Measurements from ENCODE around the gene CKAP5. TPM values are rescaled to one million over a fixed set of nuclear protein-coding genes. Genes with fewer than 3 reads are reported as not detected.
"Not testable (repeated sequence)": the region's sequence is repeated elsewhere in the genome, so short reads cannot be mapped to it uniquely, and the experiment has no call there.

CKAP5 gene
- total RNA-seq, 1 experiment from 2014 or later: 65.4 TPM

DNA sequence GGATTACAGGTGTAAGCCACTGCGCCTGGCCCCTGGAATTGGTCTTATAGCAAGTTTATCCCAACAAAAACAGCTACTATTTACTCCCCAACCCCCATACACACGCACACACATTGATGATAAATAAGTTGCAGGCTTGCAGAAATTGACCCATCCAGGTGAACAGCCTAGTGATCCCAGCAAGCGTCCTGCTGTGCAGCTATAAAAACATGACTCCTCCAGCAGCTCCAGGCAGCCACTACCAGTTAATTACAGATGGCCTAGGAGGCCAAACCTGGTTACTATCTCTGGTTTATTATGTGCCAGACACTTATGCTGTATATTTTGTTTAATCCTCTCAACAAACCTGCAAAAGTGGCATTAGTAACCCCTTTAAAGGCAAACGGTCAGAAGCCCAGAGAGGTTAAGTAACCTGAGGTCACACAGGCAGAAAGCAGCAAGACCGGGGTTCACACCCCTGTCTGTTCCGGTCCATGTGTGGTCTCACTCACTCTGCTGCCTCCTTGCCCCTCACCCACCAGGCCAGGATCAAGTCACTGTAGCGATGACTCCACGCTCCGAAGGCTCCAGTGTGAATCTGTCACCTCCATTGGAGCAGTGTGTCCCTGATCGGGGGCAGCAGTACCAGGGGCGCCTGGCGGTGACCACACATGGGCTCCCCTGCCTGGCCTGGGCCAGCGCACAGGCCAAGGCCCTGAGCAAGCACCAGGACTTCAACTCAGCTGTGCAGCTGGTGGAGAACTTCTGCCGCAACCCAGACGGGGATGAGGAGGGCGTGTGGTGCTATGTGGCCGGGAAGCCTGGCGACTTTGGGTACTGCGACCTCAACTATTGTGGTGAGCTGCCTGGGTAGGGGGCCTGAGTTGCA is 120.5 kb downstream of the CKAP5 start:
- no peaks in the 10 kb centered on the region for H3K27me3 ChIP-seq
- H3K9me3 ChIP-seq: no peaks in the 10 kb centered on the region
- H3K36me3 ChIP-seq: no peaks in the 10 kb centered on the region
- H3K4me3 ChIP-seq: no peak overlapping the region
- no peak for DNase-seq

DNA sequence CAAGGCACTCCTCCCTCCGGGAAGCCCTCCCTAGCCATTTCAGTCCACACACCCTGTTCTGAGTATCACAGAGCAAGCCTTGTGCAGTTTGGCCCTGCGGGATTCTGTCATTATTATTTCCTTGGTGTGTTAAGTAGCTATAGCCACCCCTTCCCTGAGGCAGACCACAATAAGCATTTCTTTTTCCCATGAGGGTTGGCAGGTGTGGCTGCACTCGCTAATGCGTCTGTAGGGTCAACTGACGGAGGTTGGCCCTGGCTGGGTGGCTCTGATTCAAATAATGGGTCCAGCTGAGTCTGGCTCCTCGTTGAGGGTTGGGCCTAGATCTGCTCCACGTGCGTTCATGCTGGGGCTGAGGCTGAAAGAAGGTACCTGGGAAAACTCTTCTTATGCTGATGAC is 122.0 kb downstream of the CKAP5 start:
- Histone ChIP-seq H3K4me3 (no peak overlapping the region), H3K27me3 (no peaks in the 10 kb centered on the region), H3K36me3 (no peaks in the 10 kb centered on the region), H3K9me3 (no peaks in the 10 kb centered on the region)
- DNase-seq: no peak

DNA sequence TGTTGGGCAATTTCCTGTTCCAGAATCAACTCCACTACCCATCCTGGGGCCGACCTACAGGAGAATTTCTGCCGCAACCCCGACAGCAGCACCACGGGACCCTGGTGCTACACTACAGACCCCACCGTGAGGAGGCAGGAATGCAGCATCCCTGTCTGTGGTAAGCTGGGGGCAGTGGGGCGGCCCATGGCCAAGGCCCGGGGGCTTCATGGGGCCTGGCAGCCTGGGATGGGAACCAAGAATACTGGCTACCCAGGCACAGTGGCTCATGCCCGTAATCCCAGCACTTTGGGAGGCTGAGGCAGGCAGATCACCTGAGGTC is 122.8 kb downstream of the CKAP5 start:
- Histone ChIP-seq H3K36me3 (no peaks in the 10 kb centered on the region), H3K4me3 (no peak overlapping the region), H3K9me3 (no peaks in the 10 kb centered on the region), H3K27me3 (no peaks in the 10 kb centered on the region)
- no peak for DNase-seq

DNA sequence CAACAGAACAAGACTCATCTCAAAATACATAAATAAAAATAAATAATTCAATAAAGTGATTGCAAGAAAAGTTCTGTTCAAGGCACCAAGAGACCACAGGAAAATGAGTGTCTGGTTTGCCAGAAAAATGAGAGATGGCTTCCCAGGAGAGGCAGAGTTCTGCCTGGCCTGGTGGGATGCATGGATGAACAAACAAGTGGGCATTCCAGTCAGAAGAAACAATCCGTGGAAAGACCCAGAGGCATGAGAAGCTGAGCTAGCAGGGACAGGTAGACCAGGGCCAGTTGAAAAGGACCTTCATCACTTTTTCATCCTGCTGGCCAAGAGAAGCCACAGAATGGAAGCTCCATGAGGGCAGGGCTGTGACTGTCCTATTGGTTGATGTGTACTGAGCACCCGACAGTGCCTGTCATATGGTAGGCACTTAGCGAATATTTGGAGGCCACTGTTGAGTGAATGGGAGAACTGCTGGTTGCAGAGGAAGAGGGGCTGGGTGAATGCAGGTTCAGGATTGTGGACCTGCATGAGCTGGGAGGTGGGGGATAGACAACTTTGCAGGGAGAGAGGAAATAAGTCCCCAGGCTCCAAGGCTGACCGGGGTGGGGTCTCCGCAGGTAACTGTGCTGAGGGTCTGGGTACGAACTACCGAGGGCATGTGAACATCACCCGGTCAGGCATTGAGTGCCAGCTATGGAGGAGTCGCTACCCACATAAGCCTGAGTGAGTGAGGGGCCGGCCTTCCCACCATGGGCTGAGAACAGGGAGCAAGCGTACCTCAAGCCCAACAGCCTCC is 123.3 kb downstream of the CKAP5 start:
- Histone ChIP-seq H3K9me3 (no peaks in the 10 kb centered on the region), H3K36me3 (no peaks in the 10 kb centered on the region), H3K4me3 (no peak overlapping the region), H3K27me3 (no peaks in the 10 kb centered on the region)
- no peak for DNase-seq

DNA sequence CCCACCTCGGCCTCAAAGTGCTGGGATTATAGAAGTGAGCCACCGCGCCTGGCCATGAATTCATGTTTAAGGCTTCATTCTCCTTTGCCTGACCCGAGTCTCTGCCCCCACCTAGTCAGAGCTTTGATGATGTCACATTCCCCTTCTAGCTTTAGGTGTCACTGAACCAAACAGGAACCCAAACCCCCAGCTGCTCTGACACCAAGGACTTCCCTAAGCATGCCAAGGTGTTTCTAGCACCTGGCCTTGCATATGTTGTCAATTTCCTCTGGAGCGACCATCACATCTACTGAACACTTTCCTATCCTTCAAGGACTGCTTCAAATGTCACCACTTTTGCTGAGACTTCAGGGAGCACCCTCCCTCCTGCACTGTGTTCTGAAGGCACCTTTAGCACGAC is 124.8 kb downstream of the CKAP5 start:
- Histone ChIP-seq H3K4me3 (no peak overlapping the region), H3K36me3 (no peaks in the 10 kb centered on the region), H3K27me3 (no peaks in the 10 kb centered on the region), H3K9me3 (no peaks in the 10 kb centered on the region)
- DNase-seq: no peak

DNA sequence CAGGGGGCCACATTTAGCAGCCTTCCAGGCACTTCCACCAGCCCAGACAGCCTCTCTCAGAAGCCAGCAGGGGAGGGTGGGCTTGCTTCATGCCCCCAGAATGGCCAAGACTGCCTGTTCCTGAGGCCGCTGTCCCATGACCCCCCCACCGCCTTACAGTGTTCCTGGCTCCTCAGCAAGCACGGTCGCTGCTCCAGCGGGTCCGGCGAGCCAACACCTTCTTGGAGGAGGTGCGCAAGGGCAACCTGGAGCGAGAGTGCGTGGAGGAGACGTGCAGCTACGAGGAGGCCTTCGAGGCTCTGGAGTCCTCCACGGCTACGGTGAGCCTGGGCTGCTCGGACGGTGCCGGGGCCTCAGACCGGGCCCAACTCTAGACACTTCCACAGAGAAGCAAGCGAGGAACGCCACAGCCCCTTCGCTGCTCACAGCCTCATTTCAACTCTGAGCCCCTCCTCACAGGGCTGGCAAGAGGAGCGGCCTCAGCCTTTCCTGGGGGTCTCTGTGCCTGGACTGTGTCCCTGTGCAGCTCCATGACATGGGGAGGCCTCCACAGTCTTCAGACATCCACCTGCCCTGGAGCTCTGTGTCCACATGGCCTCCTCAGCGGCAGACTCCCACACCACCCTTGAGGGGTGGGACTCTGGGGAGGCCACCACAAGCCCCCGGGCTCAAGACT is 126.4 kb downstream of the CKAP5 start:
- DNase-seq: no peak
- Histone ChIP-seq H3K4me3 (no peak overlapping the region), H3K36me3 (no peaks in the 10 kb centered on the region), H3K9me3 (no peaks in the 10 kb centered on the region), H3K27me3 (no peaks in the 10 kb centered on the region)

DNA sequence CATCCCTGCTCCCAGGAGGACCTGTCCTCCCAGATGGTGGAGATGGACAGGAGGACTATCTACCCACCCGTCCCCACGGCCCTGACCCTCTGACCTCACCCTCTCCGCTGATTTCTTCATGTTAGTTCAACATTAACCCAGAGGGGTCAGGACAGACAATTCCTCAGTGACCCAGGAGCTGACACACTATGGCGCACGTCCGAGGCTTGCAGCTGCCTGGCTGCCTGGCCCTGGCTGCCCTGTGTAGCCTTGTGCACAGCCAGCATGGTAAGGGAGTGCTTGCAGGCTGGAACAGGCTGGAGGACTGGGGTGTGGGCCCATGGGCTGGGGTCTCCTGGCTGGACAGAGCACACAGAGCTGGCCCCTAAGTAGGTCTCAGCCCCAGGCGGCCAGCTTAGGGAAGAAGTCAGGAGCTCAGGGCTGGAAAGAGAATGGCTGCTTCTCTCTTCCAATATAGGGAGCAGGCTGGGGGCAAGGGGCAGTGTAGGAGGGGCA is 127.0 kb downstream of the CKAP5 start, which contains the start of gene F2:
TSS of gene F2 (plus strand) at position 166 of the 495 bp plus-strand sequence. CDS start at position 189, 23 bp downstream.
- no peaks in the 10 kb centered on the region for H3K9me3 ChIP-seq
- H3K4me3 ChIP-seq: no peak within 1 kb of the TSS
- no peaks in the 10 kb centered on the region for H3K36me3 ChIP-seq
- H3K27me3 ChIP-seq: no peaks in the 10 kb centered on the region
- no peak for DNase-seq

DNA sequence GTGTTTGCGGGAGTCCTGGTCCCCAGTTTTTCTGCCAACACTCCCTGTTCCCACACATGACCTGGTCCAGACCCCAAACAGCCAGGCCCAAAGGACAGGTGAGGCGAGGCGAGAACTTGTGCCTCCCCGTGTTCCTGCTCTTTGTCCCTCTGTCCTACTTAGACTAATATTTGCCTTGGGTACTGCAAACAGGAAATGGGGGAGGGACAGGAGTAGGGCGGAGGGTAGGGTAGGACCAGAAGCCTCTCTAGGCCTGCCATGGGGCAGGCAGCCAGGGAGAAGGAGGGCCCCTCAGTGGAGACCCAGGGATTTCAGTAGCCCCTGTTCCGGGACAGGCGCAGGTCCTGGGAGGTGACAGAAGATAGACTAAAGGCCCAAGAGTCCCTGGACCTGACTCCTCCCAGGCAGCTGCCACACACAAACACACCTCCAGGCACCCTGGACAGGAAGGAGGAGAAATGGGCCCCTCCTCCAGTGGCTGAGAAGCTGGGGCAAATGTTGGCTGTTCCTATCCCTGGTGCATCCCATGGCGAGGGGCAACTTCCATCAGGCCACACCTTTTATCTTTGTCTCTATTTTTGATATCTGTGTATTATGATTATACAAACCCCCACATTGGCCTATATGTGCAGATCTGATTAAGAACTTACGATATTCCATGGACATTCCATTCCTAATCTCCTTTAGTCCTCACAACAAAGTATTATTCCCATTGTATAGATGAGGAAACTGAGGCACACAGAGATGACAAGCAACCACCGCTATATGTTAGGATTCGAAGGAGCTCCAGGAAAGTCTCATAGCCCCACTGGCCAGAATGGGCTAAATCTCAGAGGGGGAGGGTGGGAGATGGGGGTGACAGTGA is 127.7 kb downstream of the CKAP5 start:
- DNase-seq: no peak
- Histone ChIP-seq H3K27me3 (no peaks in the 10 kb centered on the region), H3K9me3 (no peaks in the 10 kb centered on the region), H3K4me3 (no peak overlapping the region), H3K36me3 (no peaks in the 10 kb centered on the region)

DNA sequence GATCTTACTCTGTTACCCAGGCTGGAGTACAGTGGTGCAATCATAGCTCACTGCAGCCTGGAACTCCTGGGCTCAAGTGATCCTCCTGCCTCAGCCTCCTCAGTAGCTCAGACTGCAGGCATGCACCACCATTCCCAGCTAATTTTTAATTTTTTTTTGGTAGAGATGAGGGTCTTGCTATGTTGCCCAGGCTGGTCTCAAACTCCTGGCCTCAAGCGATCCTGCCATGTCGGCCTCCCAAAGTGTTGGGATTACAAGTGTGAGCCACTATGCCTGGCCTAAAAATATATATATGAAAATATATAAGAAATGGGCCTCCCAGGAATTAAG is 128.3 kb downstream of the CKAP5 start:
- not testable (repeated sequence) for H3K4me3 ChIP-seq

DNA sequence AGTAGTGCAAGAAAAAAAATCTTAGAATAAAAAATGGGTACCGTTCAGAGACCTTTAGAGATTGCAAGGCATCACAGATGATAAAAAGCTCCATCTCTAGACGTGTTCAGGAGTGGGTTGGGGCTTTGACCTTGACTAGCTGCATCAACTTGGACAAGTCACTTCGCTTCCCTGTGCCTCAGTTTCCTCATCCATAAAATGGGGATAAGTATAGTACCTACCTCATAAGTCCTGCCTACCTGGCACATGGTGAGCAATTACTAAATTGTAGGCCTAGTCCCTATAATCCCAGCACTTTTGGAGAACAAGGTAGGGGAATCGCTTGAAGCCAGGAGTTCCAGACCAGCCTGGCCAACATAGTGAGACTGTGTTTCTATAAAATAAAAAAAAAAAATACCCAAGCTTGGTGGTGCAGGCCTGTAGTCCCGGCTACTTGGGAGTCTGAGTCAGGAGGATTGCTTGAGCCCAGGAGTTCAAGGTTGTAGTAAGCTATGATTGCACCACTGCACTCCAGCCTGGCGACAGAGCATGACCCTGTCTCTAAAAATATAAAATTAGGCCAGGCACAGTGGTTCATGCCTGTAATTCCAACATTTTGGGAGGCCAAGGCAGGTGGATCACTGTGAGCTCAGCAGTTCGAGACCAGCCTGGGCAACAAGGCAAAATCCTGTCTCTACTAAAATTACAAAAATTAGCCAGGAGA is 133.1 kb downstream of the CKAP5 start:
- Histone ChIP-seq H3K9me3 (no peaks in the 10 kb centered on the region), H3K4me3 (no peak overlapping the region), H3K27me3 (no peaks in the 10 kb centered on the region), H3K36me3 (no peaks in the 10 kb centered on the region; the same call in 1 of the 2 replicates)
- no peak for DNase-seq

More for the DNA sequence above, 128.3 kb downstream of the CKAP5 start:
- not testable (repeated sequence) for DNase-seq, H3K9me3 ChIP-seq, H3K36me3 ChIP-seq, H3K27me3 ChIP-seq

DNA sequence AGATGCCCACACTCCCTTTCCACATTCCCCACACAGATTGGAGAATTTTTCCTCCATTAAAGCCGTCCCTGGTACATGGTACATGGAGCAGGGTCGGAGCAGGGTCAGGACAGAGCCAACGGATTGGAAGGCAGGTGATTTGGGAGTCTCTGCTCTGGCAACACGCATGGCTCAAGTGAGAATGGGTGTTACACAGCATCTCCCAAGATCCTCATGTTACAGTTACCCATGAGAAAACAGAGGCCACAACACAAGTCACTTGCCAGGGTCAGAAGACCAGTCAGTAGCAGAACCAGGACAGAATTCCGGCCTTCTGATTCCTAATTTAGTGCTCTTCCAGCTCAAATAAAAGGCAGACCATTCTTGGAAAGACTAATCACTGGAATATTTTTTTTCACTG is 134.8 kb downstream of the CKAP5 start:
- DNase-seq: no peak
- no peak overlapping the region for H3K4me3 ChIP-seq
- no peaks in the 10 kb centered on the region for H3K27me3 ChIP-seq
- no peaks in the 10 kb centered on the region for H3K9me3 ChIP-seq
- peaks cover 2% of the 10 kb centered on the region; the same call in 1 of the 2 replicates for H3K36me3 ChIP-seq

DNA sequence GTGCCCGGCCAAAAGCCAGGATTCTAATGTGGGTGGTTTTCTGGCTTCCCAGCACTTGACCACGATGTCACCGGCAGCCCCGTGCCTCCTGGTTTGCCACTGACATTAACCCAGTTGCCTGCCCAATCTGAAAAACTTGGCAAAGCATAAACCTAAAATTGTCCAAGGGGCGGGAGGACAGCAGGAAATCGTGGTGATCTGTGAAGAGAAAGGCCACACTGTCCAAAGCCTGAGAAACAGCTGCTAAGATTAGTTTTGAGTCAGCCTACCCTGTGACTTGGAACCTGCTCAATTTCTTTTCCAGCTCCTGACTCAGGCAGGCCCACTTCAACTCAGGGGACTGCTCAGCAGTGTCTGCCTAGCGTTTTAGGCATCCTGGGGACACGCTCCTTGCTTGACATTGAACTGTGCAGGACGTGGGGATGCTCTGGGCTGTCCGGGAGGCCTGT is 135.2 kb downstream of the CKAP5 start:
- Histone ChIP-seq H3K4me3 (no peak overlapping the region), H3K27me3 (no peaks in the 10 kb centered on the region), H3K36me3 (peaks cover 6% of the 10 kb centered on the region), H3K9me3 (no peaks in the 10 kb centered on the region)
- peak; percentile 86 for DNase-seq

DNA sequence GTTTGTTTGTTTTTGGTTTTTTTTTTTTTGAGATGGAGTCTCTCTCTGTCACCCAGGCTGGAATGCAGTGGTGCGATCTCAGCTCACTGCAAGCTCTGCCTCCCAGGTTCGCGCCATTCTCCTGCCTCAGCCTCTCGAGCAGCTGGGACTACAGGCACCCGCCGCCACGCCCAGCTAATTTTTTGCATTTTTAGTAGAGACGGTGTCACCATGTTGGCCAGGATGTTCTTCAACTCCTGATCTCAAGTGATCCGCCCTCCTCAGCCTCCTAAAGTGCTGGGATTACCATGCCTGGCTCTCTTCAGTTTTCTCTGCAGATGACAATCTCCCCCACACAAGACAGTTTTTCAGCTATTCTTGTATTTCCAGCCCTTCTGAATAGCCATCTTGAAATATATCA is 136.7 kb downstream of the CKAP5 start:
- DNase-seq, H3K27me3 ChIP-seq, H3K4me3 ChIP-seq, H3K9me3 ChIP-seq: not testable (repeated sequence)
- H3K36me3 ChIP-seq: peaks cover 19% of the 10 kb centered on the region

DNA sequence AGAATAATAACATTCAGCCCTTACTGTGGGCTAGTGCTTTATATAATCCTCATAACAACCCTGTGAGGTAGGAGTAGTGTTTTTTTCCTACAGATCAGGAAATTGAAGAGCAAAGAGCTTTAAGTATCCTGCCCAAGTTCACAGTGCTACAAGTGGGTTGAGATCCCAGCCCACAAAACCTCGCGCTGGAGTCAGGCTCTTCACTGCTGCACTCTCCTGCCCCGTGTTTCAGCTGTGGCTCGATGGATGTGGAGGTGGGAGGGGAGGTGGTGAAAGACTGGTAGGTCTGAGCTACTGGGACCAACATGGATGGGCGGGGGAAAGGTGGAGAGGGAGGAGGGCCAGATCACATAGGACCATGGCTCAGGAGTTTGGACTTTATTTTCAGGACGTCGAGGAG is 139.2 kb downstream of the CKAP5 start:
- no peak overlapping the region for H3K4me3 ChIP-seq
- H3K36me3 ChIP-seq: peaks cover 40% of the 10 kb centered on the region
- H3K9me3 ChIP-seq: no peaks in the 10 kb centered on the region
- H3K27me3 ChIP-seq: no peaks in the 10 kb centered on the region
- DNase-seq: no peak

DNA sequence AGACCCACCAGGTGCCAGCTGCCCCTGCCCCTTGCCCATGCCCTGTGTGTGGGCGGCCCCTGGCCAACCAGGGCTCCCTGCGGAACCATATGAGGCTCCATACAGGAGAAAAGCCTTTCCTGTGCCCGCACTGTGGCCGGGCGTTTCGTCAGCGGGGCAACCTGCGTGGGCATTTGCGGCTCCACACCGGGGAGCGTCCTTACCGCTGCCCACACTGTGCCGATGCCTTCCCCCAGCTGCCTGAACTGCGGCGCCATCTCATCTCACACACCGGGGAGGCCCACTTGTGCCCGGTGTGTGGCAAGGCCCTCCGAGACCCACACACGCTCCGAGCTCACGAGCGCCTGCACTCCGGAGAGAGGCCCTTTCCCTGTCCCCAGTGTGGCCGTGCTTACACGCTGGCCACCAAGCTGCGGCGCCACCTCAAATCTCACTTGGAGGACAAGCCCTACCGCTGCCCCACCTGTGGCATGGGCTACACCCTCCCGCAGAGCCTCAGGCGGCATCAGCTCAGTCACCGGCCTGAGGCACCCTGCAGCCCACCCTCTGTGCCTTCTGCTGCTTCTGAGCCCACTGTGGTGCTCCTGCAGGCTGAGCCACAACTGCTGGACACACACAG is 140.9 kb downstream of the CKAP5 start:
- Histone ChIP-seq H3K4me3 (no peak overlapping the region), H3K36me3 (peaks cover 42% of the 10 kb centered on the region), H3K27me3 (no peaks in the 10 kb centered on the region), H3K9me3 (no peaks in the 10 kb centered on the region; the same call in 1 of the 2 replicates)
- no peak for DNase-seq
